NCI-H774 (cell line): ENCODE measurements around the gene PLCB1.
"Not testable (repeated sequence)": the region's sequence is repeated elsewhere in the genome, so short reads cannot be mapped to it uniquely, and the experiment has no call there.

Experiments used
- DNase-seq: peaks from one replicate; lab custom pipeline; 2025; lab: John Stamatoyannopoulos, UW

PLCB1 gene

DNA sequence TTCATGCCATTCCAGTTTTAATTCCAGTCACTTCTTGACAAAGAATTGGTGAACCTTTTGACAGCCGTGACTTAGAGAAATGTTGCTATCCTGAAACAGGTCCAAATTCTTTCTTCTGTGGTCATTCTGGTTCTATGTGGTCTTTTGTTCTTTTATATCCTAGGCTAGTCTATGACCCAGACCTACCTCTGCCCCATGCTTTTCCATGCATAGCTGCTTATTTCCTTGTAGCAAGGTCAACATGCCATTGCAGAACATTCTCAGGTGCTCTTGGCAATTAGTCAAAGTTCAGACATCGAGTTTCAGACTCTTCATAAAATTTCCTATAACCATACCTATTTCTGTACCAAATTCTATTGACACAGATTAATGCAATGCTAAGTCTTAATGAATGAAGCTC lies 202.6 kb downstream of the PLCB1 start:
- no peak for DNase-seq

DNA sequence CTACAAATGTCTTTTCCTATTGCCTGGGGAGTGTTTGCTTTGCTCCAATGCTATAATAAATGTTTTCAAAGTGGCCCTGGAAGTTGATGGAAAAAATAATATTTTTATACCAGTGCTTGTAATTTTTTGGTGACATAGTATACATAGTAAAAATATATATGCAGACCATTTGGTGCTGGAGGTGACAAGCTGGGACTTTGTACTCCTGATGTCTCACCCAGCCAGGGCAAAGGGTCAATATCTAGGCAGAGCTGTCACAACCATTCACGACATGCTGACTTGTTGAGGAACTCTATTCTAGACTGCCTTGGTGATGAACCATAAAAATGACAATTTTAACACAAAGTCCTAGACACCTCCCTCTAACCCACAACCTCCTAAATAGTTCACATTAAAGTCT lies 203.0 kb downstream of the PLCB1 start:
- DNase-seq, result no peak

DNA sequence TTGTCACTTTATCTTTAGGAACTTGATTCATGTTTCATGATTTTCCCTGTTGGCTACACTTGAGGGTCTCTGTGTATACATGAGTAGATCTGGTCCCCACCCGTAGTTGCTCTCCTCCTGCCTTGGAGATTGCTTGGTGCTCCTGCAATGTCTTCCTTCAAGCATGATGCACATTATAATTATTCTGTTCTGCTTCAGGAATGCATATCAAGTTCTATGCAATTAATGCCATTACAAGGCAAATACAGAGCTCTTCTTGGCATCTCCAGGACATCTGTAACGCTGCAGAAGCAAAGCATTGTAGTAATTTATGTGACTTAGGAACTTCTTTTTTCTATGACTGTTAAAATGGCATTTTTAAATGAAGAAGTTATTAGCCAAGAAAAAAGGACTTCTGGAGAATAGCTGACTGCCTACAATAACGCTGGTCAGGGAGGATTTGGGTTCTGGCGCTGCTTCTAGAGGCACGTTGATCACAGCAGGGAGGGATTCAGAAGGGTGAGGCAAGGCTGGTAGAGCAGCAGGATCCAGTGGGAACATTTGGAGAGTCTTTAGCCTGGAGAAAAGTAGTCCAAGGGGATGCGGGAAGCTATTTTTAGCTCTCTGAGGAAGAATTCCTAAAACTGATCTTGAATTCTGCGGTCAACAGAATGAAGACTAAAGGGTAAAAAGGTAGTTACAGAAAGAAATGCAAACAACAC lies 203.6 kb downstream of the PLCB1 start:
- DNase-seq, result no peak

DNA sequence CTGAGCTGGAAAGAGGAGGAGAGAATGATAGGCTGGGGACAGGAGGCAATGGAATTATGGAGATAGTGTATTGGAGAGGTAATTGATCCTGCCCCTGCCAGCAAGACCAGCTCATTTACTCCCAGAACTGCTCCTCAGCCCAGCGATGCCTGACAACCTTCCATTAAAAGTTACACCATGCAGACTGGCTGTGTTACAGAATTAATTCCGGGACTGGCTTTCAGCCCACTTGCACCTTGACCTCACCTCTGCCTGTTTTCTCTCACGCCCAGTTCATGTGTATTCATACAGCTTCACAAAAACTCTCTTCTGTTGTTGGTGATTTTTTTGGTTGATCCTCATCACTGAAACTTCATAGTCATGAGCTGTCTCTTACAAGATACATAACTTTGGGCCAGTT lies 207.3 kb downstream of the PLCB1 start:
- DNase-seq, result no peak

DNA sequence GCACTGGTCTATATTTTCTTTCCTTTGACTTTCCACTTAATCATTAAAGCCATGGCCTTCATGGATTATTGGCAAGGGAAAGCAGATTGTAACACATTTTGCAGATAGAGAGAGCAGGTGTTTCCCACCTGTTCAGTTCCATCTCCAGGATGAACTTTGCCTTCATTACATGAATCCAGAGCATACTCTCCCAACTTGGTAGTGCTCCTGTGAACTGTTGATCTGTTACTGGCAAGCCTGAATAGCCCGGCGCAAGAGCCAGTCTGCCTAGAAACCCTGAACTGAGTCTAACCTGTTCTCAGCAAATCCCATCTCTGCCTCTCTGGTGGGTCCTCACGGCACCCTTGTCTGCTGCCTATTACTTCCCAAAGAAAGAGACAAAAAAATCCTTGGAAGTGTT lies 210.3 kb downstream of the PLCB1 start:
- no peak for DNase-seq

DNA sequence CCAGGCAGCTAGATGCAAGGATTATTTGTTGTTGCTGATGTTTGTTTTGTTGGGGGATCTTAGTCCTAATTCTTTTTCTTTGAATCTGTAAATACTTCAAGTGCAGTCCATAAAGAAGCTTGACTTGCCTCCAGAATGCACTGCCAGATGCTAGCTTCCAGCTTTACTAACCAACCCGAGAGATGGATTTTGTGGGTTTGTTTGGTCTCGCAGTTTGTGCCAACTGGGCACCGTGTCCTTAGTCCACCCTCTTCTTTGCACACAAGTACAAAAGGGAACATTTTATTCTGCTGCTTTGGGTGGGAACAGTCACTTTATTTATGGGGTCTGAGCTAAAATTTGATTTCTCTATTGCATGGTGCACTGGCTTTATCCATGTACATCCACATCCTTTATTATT lies 212.0 kb downstream of the PLCB1 start:
- no peak for DNase-seq

DNA sequence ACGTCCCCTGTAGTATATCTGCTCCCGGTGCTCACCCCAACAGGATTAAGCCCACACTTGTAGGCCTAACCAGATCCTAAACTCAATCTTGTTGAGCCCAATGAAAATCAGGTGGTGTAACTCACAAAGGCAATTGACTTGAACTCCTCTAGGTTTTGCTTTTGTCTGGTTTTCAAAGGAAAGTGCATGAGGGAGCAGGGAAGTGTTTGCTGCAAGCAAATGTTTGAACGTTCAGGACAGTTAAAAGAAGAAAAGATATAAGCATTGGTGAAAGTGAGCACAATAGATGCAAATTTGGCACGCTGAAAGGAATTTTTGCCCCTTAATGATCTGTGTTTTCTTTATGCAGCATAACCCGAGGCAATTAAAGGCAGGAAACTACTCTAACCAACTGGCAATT lies 212.6 kb downstream of the PLCB1 start:
- peak; percentile 1 for DNase-seq

DNA sequence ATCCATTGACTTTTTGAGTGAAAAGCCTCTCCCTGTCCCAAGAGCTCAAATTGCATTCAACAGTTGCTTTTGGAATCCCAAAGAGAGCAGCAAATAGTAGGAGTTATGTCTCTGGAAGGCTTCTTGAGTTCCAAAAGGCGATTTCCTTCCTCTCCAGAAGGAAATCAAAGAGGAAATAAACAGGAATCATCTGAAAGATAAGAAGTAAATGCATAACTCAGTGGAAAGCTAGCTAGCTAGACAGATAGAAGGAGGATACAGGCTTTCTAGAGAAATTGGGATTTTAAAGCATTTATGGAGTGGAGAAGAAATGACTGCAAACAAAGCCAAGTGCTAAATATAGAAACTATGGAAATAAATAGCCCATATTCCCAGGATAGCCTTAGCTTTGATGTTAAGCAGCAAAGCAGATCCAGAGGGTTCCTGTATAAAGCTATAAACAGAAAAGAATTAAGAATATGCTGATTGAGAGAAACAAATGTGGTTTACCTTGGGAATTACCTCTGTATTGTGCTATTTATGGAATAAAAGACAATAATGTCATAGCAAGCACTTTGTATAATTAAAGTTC lies 214.7 kb downstream of the PLCB1 start:
- DNase-seq, result no peak

DNA sequence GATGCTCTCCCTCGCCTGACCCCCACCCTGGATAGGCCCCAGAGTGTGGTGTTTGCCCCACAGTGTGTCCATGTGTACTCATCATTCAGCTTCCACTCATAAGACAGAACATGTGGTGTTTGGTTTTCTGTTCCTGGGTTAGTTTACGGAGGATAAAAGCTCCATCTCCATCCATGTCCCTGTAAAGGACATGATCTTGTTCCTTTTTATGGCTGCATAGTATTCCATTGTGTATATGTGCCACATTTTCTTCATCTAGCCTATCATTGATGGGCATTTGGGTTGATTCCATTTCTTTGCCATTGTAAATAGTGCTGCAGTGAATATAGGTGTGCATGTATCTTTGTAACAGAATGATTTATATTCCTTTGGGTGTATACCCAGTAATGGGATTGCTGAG lies 218.2 kb downstream of the PLCB1 start:
- DNase-seq, result not testable (repeated sequence)

DNA sequence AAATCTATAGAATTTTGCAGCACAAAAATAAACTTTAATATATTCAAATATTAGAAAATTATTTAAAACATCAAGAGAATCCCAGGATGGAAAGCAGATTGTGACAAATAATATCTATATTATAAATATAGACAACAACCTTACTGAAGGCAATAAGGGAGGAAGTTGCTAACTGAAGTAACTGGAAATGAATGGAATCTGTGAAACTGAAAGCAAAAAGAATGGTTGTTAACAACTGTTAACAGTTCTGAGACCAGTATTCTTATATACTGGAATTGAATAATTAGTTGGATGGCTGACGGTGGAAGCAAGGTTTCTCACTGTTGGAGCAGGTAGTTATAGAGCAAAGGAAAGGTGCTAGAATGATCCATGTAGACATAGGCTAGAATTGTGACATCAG lies 220.4 kb downstream of the PLCB1 start:
- no peak for DNase-seq

DNA sequence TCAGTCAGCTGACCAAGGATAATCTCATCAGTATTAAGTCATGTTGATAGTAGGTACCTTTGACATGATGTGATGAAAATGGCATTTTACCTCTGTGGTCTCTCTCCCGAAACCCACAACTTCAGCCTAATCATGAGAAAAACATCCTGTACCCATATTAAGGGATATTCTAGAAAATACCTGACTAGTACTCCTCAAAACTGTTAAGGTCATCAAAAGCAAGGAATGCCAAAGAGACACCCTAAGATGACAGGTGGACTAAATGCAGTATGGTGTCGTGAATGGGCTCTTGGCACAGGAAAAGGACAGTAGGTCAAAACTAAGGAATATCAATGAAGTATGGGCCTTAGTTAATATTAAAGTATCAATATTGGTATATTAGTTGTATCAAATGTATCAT lies 221.4 kb downstream of the PLCB1 start:
- DNase-seq, result no peak

DNA sequence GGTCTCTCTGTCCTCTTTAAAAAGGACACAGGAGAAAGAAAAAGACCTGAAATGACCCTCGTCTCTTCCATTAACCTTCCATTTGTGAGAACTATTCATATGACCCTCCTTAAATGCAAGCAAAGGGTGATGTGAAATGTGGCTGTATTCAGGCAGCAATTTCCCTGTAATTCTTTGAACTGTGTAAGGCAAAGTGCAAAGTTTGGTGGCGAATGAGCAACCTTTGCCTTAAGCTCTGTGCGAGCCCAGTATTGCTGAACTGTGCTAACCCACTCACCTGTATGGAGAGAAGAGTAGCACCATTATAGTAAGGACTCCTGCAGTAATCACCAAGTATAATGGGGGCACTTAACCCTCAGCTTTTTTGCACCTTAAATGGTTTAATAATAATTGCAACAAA lies 223.4 kb downstream of the PLCB1 start:
- no peak for DNase-seq

DNA sequence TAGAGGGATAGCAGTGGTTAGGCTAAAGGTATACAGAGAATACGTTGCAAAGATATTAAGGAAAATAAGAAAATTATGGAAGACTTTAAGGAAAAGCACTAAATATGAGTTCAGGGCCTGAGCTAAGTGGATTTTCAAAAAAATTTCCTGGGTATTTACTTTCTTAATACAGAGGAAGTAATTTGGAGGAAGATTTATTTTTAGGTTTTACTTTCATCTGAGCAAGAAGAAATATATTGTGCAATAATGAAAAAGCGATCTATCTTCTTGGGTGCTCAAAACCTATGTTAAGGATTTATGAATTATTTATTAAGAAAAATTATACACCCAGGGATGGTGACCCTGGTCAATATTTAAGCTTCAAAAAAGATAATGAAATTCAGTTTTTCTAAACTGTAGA lies 224.7 kb downstream of the PLCB1 start:
- DNase-seq, result no peak

DNA sequence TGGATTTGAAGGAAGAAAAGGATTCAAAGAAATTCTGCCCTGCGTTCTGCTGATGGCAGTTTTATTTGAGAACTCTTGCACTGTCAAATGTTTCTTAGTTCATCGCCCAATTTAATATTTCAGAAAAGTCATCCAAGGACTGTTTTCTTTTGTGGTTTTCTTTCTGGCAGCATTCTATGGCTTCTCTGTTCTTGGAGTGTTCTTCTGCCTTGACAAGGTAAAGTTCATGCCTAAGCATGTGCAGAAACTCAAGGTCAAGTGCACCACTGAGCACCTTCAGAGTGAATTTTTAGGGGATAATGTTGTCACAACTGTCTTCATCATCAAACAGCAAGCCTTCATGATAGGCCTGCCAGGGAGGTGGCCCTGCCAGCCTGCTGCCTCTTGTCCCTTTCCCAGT lies 225.6 kb downstream of the PLCB1 start:
- DNase-seq, result no peak

DNA sequence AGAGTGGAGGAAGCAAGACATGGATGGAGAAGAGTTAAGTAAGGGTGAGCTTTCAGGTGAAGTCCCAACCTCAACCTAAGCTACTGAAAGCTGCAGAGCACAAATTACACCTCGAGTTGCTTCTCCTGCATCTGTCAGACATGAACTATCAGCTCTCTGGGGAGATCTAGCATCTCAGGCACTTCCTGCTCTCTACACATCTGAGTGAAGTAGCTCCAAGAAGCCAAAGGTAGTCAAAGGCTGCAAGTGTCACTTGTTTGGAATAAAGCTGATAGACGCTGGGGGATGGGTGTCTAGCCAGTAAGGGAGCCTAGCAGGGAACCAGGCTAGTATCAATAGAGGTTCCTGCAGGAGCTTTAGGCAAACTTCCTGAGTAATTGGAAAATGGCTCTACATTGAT lies 228.0 kb downstream of the PLCB1 start:
- no peak for DNase-seq

DNA sequence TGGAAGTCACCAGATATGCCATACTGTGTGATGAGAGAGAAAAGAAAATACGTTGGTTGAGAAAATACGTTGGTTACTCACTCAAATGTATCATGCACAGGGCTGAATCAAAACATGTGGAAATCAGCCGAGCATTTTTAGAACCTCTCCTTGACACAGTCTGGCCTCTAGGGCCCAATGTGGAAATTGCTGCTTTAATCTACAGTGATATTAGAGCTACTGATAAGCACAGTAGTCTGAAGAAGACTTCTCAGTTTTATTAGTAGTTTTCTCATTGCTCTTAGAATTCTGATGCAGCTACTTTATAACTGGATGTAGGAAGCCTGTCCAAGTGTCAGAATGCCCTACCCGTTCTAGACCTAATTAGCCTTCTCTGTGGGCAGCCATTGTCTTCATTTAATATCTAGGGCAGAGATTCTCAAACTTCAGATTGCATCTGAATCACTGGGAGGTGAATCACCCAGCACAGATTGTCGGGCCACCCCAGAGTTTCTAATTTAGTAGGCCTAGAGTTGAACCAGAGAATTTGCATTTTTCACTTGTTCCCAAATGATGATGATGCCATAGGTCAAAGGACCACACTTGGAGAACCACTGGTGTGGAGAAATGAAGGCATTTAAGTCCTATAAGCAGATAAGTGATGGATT lies 229.1 kb downstream of the PLCB1 start:
- no peak for DNase-seq

DNA sequence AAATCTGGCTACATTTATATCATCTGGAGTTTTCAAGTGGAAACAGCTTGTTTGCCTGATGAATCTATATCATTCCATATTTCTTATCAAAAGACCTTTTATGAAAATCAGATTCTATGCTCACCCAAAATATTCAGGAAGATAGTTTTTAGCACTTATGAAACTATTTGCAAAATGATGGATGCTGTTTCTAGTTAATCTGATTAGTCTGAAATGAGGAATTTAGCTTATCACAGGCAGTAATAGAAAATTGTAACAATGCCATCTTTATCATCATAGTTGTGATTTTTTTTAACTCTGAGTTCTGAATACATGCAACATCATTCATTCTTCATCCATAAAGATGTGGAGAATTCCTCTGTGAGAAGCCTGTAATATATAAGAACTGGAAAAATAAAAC lies 229.7 kb downstream of the PLCB1 start:
- DNase-seq, result no peak

DNA sequence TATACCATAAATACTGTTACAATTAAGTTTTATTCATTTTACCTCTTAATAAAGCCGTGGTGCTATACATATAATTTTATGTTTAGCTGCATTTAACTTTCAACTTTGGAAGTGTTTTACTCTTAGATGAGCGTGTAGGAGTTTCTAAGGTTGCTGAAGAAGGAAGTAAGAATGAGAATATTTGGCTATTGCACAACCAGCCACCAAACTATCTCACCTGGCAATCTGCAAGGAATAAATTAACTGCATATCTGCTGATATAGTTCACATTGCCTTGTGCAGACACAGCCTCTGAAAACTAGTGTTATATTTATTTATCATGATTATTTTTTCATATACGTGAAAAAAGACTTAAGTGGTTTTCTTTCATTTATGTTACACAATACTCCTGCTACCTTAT lies 230.4 kb downstream of the PLCB1 start:
- no peak for DNase-seq

DNA sequence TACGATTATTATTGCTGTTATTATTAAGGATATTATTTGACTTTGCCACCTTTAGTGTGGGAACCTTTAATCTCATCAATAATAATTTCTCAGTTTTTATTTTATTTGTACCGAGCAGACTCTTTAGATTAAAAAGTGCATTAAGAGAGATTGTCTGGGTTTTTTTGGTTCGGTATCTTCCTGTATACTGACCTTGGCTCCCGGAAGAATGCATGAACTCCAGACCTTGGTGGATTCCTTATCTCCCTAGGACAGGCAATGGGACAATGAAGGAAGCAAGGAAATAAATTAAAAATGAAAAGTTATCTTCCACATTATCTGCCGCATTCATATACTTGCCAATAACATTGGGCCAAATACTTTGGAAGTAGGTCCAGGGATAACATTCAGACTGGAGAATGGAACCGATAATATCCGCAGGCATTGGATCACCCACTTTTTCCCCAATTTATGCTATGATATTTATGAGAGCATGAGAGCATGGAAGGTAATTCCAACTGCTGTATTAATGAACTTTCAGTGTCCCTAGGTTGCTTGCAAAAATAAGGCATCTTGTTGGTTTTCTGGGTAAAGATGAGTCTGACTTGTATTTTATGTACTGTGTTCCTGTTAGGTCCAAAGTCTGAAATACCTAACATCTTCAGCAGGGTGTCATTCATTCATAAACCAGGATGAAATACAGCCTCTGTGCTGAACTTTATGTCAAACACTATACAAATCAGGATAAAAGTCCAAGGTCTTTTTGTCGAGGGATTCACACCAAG lies 232.1 kb downstream of the PLCB1 start:
- DNase-seq, result no peak

DNA sequence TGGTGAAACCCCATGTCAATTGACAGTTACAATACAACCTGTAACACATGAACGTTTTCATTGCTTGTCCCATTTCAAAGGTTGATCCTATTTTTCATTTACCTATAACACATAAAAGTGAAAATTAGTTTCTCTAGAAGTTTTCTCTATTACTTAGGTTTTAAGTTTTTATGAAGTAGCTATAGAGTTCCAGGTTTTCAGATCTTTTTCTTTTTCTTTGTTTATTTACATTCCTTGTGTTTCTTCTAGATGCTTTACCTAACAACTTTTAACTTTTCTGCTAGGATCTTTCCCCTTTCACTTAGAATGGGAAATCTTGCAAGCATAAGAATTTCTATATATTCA lies 232.6 kb downstream of the PLCB1 start:
- DNase-seq, result no peak

DNA sequence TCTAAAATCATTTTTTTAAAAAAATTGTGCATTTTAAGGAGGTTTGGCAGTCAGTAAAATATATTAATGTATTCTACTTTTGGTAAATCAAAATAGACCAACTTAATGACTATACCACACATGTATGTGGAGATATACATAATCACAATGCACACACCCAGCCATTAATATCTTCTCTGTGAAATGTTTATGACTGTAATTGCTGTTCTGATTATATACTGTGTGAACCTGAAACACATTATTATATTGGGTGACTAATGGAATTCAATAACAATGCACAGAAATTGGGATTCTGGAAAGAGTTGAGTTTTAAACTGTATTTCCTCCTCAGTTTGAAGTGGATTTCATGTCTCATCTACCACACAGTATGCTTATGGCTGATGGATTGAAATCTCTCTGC lies 233.6 kb downstream of the PLCB1 start:
- no peak for DNase-seq

DNA sequence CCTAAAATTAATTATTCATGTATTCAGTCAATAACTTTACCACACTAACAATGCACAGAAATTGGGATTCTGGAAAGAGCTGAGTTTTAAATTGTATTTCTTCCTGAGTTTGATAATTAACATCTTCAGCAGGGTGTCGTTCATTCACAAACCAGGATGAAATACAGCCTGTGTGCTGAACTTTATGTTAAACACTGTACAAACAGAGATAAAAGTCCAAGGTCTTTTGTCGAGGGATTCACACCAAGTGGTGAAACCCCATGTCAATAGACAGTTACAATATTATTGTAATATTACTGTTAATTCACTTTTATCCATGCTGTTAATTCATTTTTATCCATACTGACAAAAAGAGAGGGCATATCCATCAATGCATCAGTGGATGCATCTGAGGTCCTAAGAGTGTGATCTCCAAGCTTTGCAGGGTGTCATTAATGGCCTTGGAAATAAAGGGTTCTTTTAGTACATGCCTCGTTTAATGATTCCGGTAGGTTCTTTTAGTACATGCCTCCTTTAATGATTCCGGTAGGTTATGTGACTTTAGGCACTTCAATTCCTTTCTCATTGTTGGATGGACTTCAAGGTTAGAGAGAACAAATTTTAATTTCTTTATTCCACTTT lies 234.3 kb downstream of the PLCB1 start:
- DNase-seq, result no peak

DNA sequence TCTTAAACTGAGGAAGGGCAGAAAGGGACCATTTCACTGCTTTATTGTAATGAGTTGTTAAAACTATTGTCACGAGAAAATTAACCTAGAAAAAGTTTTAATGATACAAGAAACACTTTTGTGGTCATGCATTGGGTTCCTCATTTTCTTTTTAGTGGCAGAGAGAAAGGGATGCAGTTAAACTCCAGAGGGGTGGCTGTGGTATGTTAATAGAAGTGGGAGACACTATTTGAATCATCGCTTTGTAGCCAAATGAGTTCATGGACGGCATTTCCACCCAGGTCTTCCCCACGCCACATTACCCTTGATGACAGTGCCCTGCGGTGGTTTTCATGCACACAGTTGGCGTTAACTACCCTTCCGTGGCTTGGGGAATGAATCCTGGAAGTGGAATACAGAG lies 235.6 kb downstream of the PLCB1 start:
- DNase-seq, result no peak
